Skeletal muscle satellite cell (primary cell): ENCODE measurements around the gene JUP.

Experiments used
- H3K27me3 ChIP-seq: 2 replicates; pipeline ENCODE4 v1.7.0; 2013; ENCODE audit warnings: low read length; ENCODE audit not compliant: control insufficient read depth, insufficient read depth
- H3K36me3 ChIP-seq: 2 replicates; pipeline ENCODE4 v1.7.0; 2013; ENCODE audit warnings: mild to moderate bottlenecking, control low read depth, low read length; ENCODE audit not compliant: insufficient read depth
- H3K4me1 ChIP-seq: 2 replicates; pipeline ENCODE4 v1.7.0; 2013; ENCODE audit warnings: low read length; ENCODE audit not compliant: control insufficient read depth, insufficient read depth
- H3K4me2 ChIP-seq: 2 replicates; pipeline ENCODE4 v1.7.0; 2013; ENCODE audit warnings: mild to moderate bottlenecking, low read length
- H3K4me3 ChIP-seq: 2 replicates; pipeline ENCODE4 v1.7.0; 2013; ENCODE audit warnings: low read length
- H3K9ac ChIP-seq: 2 replicates; pipeline ENCODE4 v1.7.0; 2013; ENCODE audit warnings: mild to moderate bottlenecking, low read depth, low read length, moderate library complexity
- H3K9me3 ChIP-seq: replicated peaks from 2 replicates; pipeline ENCODE4 v1.7.0; 2013; ENCODE audit warnings: mild to moderate bottlenecking, control low read depth, low read length

The JUP gene

GRCh38 chr17:41766135-41766534 is 20.4 kb downstream of the JUP start:
- no peaks in the 10 kb centered on the region for H3K36me3 ChIP-seq
- H3K4me3 ChIP-seq, result no peak overlapping the region
- no peaks in the 10 kb centered on the region for H3K4me1 ChIP-seq
- H3K4me2 ChIP-seq, result no peak overlapping the region
- H3K27me3 ChIP-seq, result peaks cover 5% of the 10 kb centered on the region
- no peak overlapping the region for H3K9ac ChIP-seq
- H3K9me3 ChIP-seq, result no peaks in the 10 kb centered on the region

GRCh38 chr17:41763327-41763726 is 23.2 kb downstream of the JUP start:
- H3K9me3 ChIP-seq, result no peaks in the 10 kb centered on the region
- no peak overlapping the region for H3K9ac ChIP-seq
- no peaks in the 10 kb centered on the region for H3K36me3 ChIP-seq
- no peak overlapping the region for H3K4me3 ChIP-seq
- peaks cover 6% of the 10 kb centered on the region for H3K27me3 ChIP-seq
- H3K4me2 ChIP-seq, result no peak overlapping the region
- no peaks in the 10 kb centered on the region for H3K4me1 ChIP-seq

GRCh38 chr17:41762841-41763240 is 23.7 kb downstream of the JUP start:
- Histone ChIP-seq H3K4me1 (no peaks in the 10 kb centered on the region), H3K27me3 (peaks cover 6% of the 10 kb centered on the region), H3K9ac (no peak overlapping the region), H3K4me2 (no peak overlapping the region), H3K9me3 (no peaks in the 10 kb centered on the region), H3K36me3 (no peaks in the 10 kb centered on the region), H3K4me3 (no peak overlapping the region)

GRCh38 chr17:41762391-41762790 is 24.1 kb downstream of the JUP start:
- Histone ChIP-seq H3K9ac (no peak overlapping the region), H3K4me1 (no peaks in the 10 kb centered on the region), H3K4me3 (no peak overlapping the region), H3K4me2 (no peak overlapping the region), H3K27me3 (peaks cover 10% of the 10 kb centered on the region), H3K36me3 (no peaks in the 10 kb centered on the region), H3K9me3 (no peaks in the 10 kb centered on the region)

GRCh38 chr17:41760878-41761277 is 25.6 kb downstream of the JUP start:
- Histone ChIP-seq H3K4me1 (no peaks in the 10 kb centered on the region), H3K27me3 (peaks cover 12% of the 10 kb centered on the region), H3K4me2 (no peak overlapping the region), H3K36me3 (no peaks in the 10 kb centered on the region), H3K9ac (no peak overlapping the region), H3K4me3 (no peak overlapping the region), H3K9me3 (no peaks in the 10 kb centered on the region)

GRCh38 chr17:41758601-41759000 is 27.9 kb downstream of the JUP start:
- H3K4me3 ChIP-seq, result no peak overlapping the region
- no peaks in the 10 kb centered on the region for H3K4me1 ChIP-seq
- no peak overlapping the region for H3K9ac ChIP-seq
- H3K27me3 ChIP-seq, result peaks cover 19% of the 10 kb centered on the region
- H3K36me3 ChIP-seq, result no peaks in the 10 kb centered on the region
- no peaks in the 10 kb centered on the region for H3K9me3 ChIP-seq
- no peak overlapping the region for H3K4me2 ChIP-seq

GRCh38 chr17:41754066-41754465 is 32.4 kb downstream of the JUP start:
- no peak overlapping the region for H3K9ac ChIP-seq
- H3K4me3 ChIP-seq, result no peak overlapping the region
- H3K4me2 ChIP-seq, result no peak overlapping the region
- no peaks in the 10 kb centered on the region for H3K4me1 ChIP-seq
- H3K27me3 ChIP-seq, result peaks cover 36% of the 10 kb centered on the region
- no peaks in the 10 kb centered on the region for H3K9me3 ChIP-seq
- no peaks in the 10 kb centered on the region for H3K36me3 ChIP-seq

- Histone ChIP-seq H3K36me3 (no peaks in the 10 kb centered on the region), H3K4me2 (no peak overlapping the region), H3K27me3 (peaks cover 33% of the 10 kb centered on the region), H3K9me3 (no peaks in the 10 kb centered on the region), H3K4me3 (no peak overlapping the region), H3K9ac (no peak overlapping the region), H3K4me1 (no peaks in the 10 kb centered on the region)
Observed at GRCh38 chr17:41751288-41751687, 35.2 kb downstream of the JUP start.

- Histone ChIP-seq H3K4me1 (no peaks in the 10 kb centered on the region), H3K9me3 (no peaks in the 10 kb centered on the region), H3K9ac (no peak overlapping the region), H3K27me3 (peaks cover 36% of the 10 kb centered on the region), H3K4me2 (no peak overlapping the region), H3K36me3 (no peaks in the 10 kb centered on the region), H3K4me3 (no peak overlapping the region)
Observed at GRCh38 chr17:41750862-41751261, 35.6 kb downstream of the JUP start.

- Histone ChIP-seq H3K9ac (no peak overlapping the region), H3K27me3 (peaks cover 35% of the 10 kb centered on the region), H3K36me3 (no peaks in the 10 kb centered on the region), H3K4me1 (no peaks in the 10 kb centered on the region), H3K4me3 (no peak overlapping the region), H3K4me2 (no peak overlapping the region), H3K9me3 (no peaks in the 10 kb centered on the region)
Observed at GRCh38 chr17:41748275-41748674, 38.2 kb downstream of the JUP start.

GRCh38 chr17:41741709-41742108 is 44.8 kb downstream of the JUP start:
- Histone ChIP-seq H3K27me3 (peaks cover 23% of the 10 kb centered on the region), H3K36me3 (no peaks in the 10 kb centered on the region), H3K4me2 (no peak overlapping the region), H3K4me1 (peaks cover 7% of the 10 kb centered on the region), H3K9ac (no peak overlapping the region), H3K4me3 (no peak overlapping the region), H3K9me3 (no peaks in the 10 kb centered on the region)

GRCh38 chr17:41740506-41740905 is 46.0 kb downstream of the JUP start:
- no peaks in the 10 kb centered on the region for H3K36me3 ChIP-seq
- no peak overlapping the region for H3K4me2 ChIP-seq
- no peak overlapping the region for H3K9ac ChIP-seq
- no peaks in the 10 kb centered on the region for H3K9me3 ChIP-seq
- H3K4me1 ChIP-seq, result peaks cover 7% of the 10 kb centered on the region
- H3K27me3 ChIP-seq, result peaks cover 28% of the 10 kb centered on the region
- H3K4me3 ChIP-seq, result no peak overlapping the region
